IMR-90 (cell line): ENCODE measurements around the gene KYNU. TPM values are rescaled to one million over a fixed set of nuclear protein-coding genes. Genes with fewer than 3 reads are reported as not detected.

Experiments used
- ATAC-seq: fragments of 200-7000 bp; cut with Tn5 transposase; 2 replicates; pipeline ENCODE4 v1.9.1; 2020; ENCODE audit warnings: low read depth, mild to moderate bottlenecking, moderate library complexity
- BruUV-seq: library from RNA; stranded (reverse); fragments of 400-500 nt; replicated peaks from 2 replicates; lab custom pipeline; 2021; lab: Mats Ljungman, UMichigan
- CTCF ChIA-PET: fragments of 300-600 bp; formaldehyde crosslinking; extraction: SDS; loops from one replicate; lab custom pipeline; 2021; ENCODE audit warnings: antibody characterized with exemption; lab: Yijun Ruan, JAX
- POLR2A ChIA-PET: fragments of 300-600 bp; sonication (Branson Sonifier 250); formaldehyde crosslinking; loops from one replicate; lab custom pipeline; 2022; ENCODE audit warnings: antibody characterized with exemption; ENCODE audit not compliant: unreplicated experiment; lab: Charles Lee
- DNase-seq: peaks from one replicate; pipeline ENCODE4 v3.0.0; 2013
- H2AFZ ChIP-seq: replicated peaks from 2 replicates; pipeline ENCODE3; 2013; ENCODE audit warnings: low read length, mild to moderate bottlenecking; ENCODE audit not compliant: poor library complexity
- H2AK5ac ChIP-seq: 2 replicates; pipeline ENCODE4 v1.6.1; 2013; ENCODE audit warnings: low read depth, low read length, inconsistent platforms
- H2AK9ac ChIP-seq: replicated peaks from 2 replicates; pipeline ENCODE3; 2013; ENCODE audit warnings: mild to moderate bottlenecking, low read depth, low read length, moderate library complexity; ENCODE audit not compliant: poor library complexity
- H2BK120ac ChIP-seq: 2 replicates; pipeline ENCODE4 v1.6.1; 2013; ENCODE audit warnings: low read depth, low read length, inconsistent platforms
- H2BK15ac ChIP-seq: 3 replicates; pipeline ENCODE4 v1.6.1; 2013; ENCODE audit warnings: low read depth, low read length, inconsistent platforms
- H2BK20ac ChIP-seq: 2 replicates; pipeline ENCODE4 v1.6.1; 2013; ENCODE audit warnings: low read depth, mild to moderate bottlenecking, inconsistent platforms, low read length, moderate library complexity
- H2BK5ac ChIP-seq: 2 replicates; pipeline ENCODE4 v1.6.1; 2013; ENCODE audit warnings: mild to moderate bottlenecking, low read depth, low read length, inconsistent platforms; ENCODE audit not compliant: poor library complexity, severe bottlenecking
- H3K14ac ChIP-seq: replicated peaks from 2 replicates; pipeline ENCODE4 v1.6.1; 2013; ENCODE audit warnings: low read depth, low read length, inconsistent platforms
- H3K18ac ChIP-seq: 2 replicates; pipeline ENCODE4 v1.6.1; 2013; ENCODE audit warnings: low read depth, low read length, control low read depth
- H3K23ac ChIP-seq: 2 replicates; pipeline ENCODE4 v1.6.1; 2013; ENCODE audit warnings: low read depth, low read length, inconsistent platforms
- H3K27ac ChIP-seq: 2 replicates; pipeline ENCODE4 v1.5.1; 2013; ENCODE audit warnings: mild to moderate bottlenecking, control low read depth, low read length; ENCODE audit not compliant: insufficient read depth
- H3K27me3 ChIP-seq: 2 replicates; pipeline ENCODE4 v1.6.1; 2013; ENCODE audit warnings: low read length; ENCODE audit not compliant: control insufficient read depth, insufficient read depth
- H3K36me3 ChIP-seq: 2 replicates; pipeline ENCODE4 v1.6.1; 2013; ENCODE audit warnings: low read length, mixed read lengths; ENCODE audit not compliant: control insufficient read depth, insufficient read depth
- H3K4ac ChIP-seq: 2 replicates; pipeline ENCODE4 v1.6.1; 2013; ENCODE audit warnings: low read depth, low read length, inconsistent platforms
- H3K4me1 ChIP-seq: 2 replicates; pipeline ENCODE4 v1.6.1; 2013; ENCODE audit warnings: low read length, mixed read lengths; ENCODE audit not compliant: control insufficient read depth, insufficient read depth
- H3K4me2 ChIP-seq: 2 replicates; pipeline ENCODE4 v1.6.1; 2013; ENCODE audit warnings: low read depth, mild to moderate bottlenecking, control low read depth, low read length, moderate library complexity
- H3K4me3 ChIP-seq: 2 replicates; pipeline ENCODE4 v1.5.1; 2013; ENCODE audit warnings: low read depth, mild to moderate bottlenecking, control low read depth, low read length, moderate library complexity; ENCODE audit not compliant: insufficient read depth
- H3K56ac ChIP-seq: 2 replicates; pipeline ENCODE4 v1.6.1; 2013; ENCODE audit warnings: low read length, inconsistent platforms; ENCODE audit not compliant: insufficient read depth; ENCODE audit errors: extremely low read depth
- H3K79me1 ChIP-seq, 2 experiments: 2 replicates each; pipeline ENCODE4 v1.6.1; 2013; ENCODE audit warnings: low read length in 2 of 2, inconsistent platforms in 1 of 2, low read depth in 1 of 2
- H3K9ac ChIP-seq: 2 replicates; pipeline ENCODE4 v1.6.1; 2013; ENCODE audit warnings: low read depth, low read length, control low read depth
- H3K9me1 ChIP-seq: 2 replicates; pipeline ENCODE4 v1.6.1; 2013; ENCODE audit warnings: low read length, inconsistent platforms; ENCODE audit not compliant: insufficient read depth
- H3K9me3 ChIP-seq: 2 replicates; pipeline ENCODE4 v1.6.1; 2013; ENCODE audit warnings: low read length; ENCODE audit not compliant: control insufficient read depth, insufficient read depth
- H4K20me1 ChIP-seq: 2 replicates; pipeline ENCODE4 v1.6.1; 2013; ENCODE audit warnings: low read length, inconsistent platforms; ENCODE audit not compliant: insufficient read depth
- H4K5ac ChIP-seq: 2 replicates; pipeline ENCODE4 v1.6.1; 2013; ENCODE audit warnings: mild to moderate bottlenecking, low read depth, low read length, control low read depth
- H4K8ac ChIP-seq, 2 experiments: 2 replicates each; pipeline ENCODE4 v1.6.1; 2013; ENCODE audit warnings: low read depth in 2 of 2, low read length in 2 of 2, control low read depth in 1 of 2, inconsistent platforms in 1 of 2
- H4K91ac ChIP-seq: 2 replicates; pipeline ENCODE4 v1.6.1; 2013; ENCODE audit warnings: low read depth, low read length, inconsistent platforms; ENCODE audit not compliant: insufficient read depth
- BHLHE40 ChIP-seq: fragments of 150-350 bp; IDR thresholded peaks from 2 replicates; pipeline ENCODE4 v1.6.1; 2016; ENCODE audit warnings: mild to moderate bottlenecking, low read depth, low read length
- CEBPB ChIP-seq: IDR thresholded peaks from 2 replicates; pipeline ENCODE4 v1.6.1; 2012; ENCODE audit warnings: low read depth, low read length, improper control_type of control experiment
- CHD1 ChIP-seq: IDR thresholded peaks from 2 replicates; pipeline ENCODE4 v1.6.1; 2012; ENCODE audit warnings: low read depth, low read length, improper control_type of control experiment
- ELK1 ChIP-seq: fragments of 150-350 bp; IDR thresholded peaks from 2 replicates; pipeline ENCODE4 v1.6.1; 2016; ENCODE audit warnings: low read depth, mild to moderate bottlenecking, low read length, moderate library complexity, borderline replicate concordance
- FOS ChIP-seq: fragments of 150-350 bp; IDR thresholded peaks from 2 replicates; pipeline ENCODE4 v1.6.1; 2016; ENCODE audit warnings: low read depth, low read length
- MAFK ChIP-seq: IDR thresholded peaks from 2 replicates; pipeline ENCODE4 v1.6.1; 2012; ENCODE audit warnings: low read depth, low read length, improper control_type of control experiment
- MAZ ChIP-seq: IDR thresholded peaks from 2 replicates; pipeline ENCODE4 v1.6.1; 2012; ENCODE audit warnings: low read depth, mild to moderate bottlenecking, low read length, improper control_type of control experiment, moderate library complexity, borderline replicate concordance
- MXI1 ChIP-seq: IDR thresholded peaks from 2 replicates; pipeline ENCODE4 v1.6.1; 2012; ENCODE audit warnings: low read depth, mild to moderate bottlenecking, low read length, moderate library complexity, borderline replicate concordance
- NFE2L2 ChIP-seq: fragments of 150-350 bp; IDR thresholded peaks from 2 replicates; pipeline ENCODE4 v1.6.1; 2016; ENCODE audit warnings: low read depth, mild to moderate bottlenecking, low read length
- POLR2A ChIP-seq: IDR thresholded peaks from 2 replicates; pipeline ENCODE4 v1.6.1; 2012; ENCODE audit warnings: mild to moderate bottlenecking, low read depth, low read length
- SMC3 ChIP-seq: fragments of 150-350 bp; IDR thresholded peaks from 2 replicates; pipeline ENCODE4 v1.6.1; 2016; ENCODE audit warnings: low read depth, mild to moderate bottlenecking, antibody characterized with exemption, low read length, moderate library complexity
- WGBS, 2 experiments: methylation state at CpG; one replicate each; pipeline versions ENCODE4 v1.1.5 to v1.1.7; 2013; ENCODE audit warnings: missing lambda C conversion rate in 2 of 2; ENCODE audit not compliant: insufficient read length in 1 of 2; ENCODE audit errors: extremely low coverage in 2 of 2; 5-methylcytosine and 5-hydroxymethylcytosine counted together
- dilution Hi-C: fragments of 300-500 bp; cut with HindIII; formaldehyde crosslinking; loops from one replicate; pipeline ENCODE4 v1.14.3; 2018; ENCODE audit warnings: low sequenced_read_pairs; ENCODE audit not compliant: unreplicated experiment
- in situ Hi-C: fragments of 300-500 bp; cut with MboI; formaldehyde crosslinking; loops from 3 replicates; pipeline ENCODE4 v1.14.3; 2019; ENCODE audit warnings: low sequenced_read_pairs, inconsistent platforms, mixed read lengths
- intact Hi-C: fragments of 100-400 bp; cut with micrococcal nuclease; formaldehyde crosslinking; loops from 2 replicates; pipeline ENCODE4 v1.10.0; 2022
- polyA plus RNA-seq, 3 experiments: library from polyadenylated mRNA; depleted of rRNA; stranded (reverse); fragments of >200 nt; gene quantifications; 2 replicates each; pipeline ENCODE4 v1.2.3, GENCODE V29; 2012; ENCODE audit warnings: low replicate concordance in 1 of 3
- total RNA-seq: library from RNA; depleted of rRNA; stranded (reverse); fragments of >200 nt; gene quantifications from 2 replicates; pipeline ENCODE4 v1.2.3, GENCODE V29; 2012
- TF ChIP-seq, protein P1 (sequence below): fragments of 150-350 bp; IDR thresholded peaks from 2 replicates; pipeline ENCODE4 v1.6.1; 2017; ENCODE audit warnings: mild to moderate bottlenecking, antibody characterized with exemption, low read length, low read depth

The KYNU gene
- total and polyA plus RNA-seq, 2 of the 4 experiments (the other 2 are of a cell fraction) = 0.75 to 2.9 TPM

GRCh38 chr2:143000599-143000998 is 123.1 kb downstream of the KYNU start:
- no peak overlapping the region for H3K18ac ChIP-seq
- no peaks in the 10 kb centered on the region for H4K20me1 ChIP-seq
- H3K4ac ChIP-seq = no peak overlapping the region
- no peaks in the 10 kb centered on the region for H3K9me3 ChIP-seq
- in situ Hi-C loops = no loop called here
- H2BK5ac ChIP-seq = no peak overlapping the region
- H3K9ac ChIP-seq = no peak overlapping the region
- intact Hi-C loops = no loop called here
- no peak overlapping the region for H3K4me3 ChIP-seq
- TF ChIP-seq NFE2L2 (no peak), BHLHE40 (no peak), ELK1 (no peak), CHD1 (no peak), FOS (no peak), SMC3 (no peak), MXI1 (no peak), MAZ (no peak), MAFK (no peak), CEBPB (no peak), POLR2A (no peak)
- TF ChIP-seq, protein P1, sequence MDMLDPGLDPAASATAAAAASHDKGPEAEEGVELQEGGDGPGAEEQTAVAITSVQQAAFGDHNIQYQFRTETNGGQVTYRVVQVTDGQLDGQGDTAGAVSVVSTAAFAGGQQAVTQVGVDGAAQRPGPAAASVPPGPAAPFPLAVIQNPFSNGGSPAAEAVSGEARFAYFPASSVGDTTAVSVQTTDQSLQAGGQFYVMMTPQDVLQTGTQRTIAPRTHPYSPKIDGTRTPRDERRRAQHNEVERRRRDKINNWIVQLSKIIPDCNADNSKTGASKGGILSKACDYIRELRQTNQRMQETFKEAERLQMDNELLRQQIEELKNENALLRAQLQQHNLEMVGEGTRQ = no peak
- ATAC-seq (no peak), DNase-seq (no peak)
- no peak overlapping the region for H3K56ac ChIP-seq
- no peak overlapping the region for H2AK9ac ChIP-seq
- no peaks in the 10 kb centered on the region for H3K36me3 ChIP-seq
- H3K9me1 ChIP-seq = no peaks in the 10 kb centered on the region
- no peak overlapping the region for H2BK15ac ChIP-seq
- peaks cover 2% of the 10 kb centered on the region; the same call in 1 of the 2 replicates for H3K27me3 ChIP-seq
- H3K79me1 ChIP-seq = no peaks in the 10 kb centered on the region
- no peak overlapping the region for H3K14ac ChIP-seq
- dilution Hi-C loops = no loop called here
- H4K5ac ChIP-seq = no peak overlapping the region
- no peak overlapping the region for H2AFZ ChIP-seq
- no peaks in the 10 kb centered on the region for H3K4me1 ChIP-seq
- H4K91ac ChIP-seq = no peak overlapping the region
- H2BK20ac ChIP-seq = no peak overlapping the region
- no peak overlapping the region for H2AK5ac ChIP-seq
- H3K27ac ChIP-seq = no peak overlapping the region
- no peak overlapping the region for H3K4me2 ChIP-seq
- H2BK120ac ChIP-seq = no peak overlapping the region
- WGBS, 2 experiments = no CpG with 5 or more reads among the region's 2 CpGs
- no peak overlapping the region for H4K8ac ChIP-seq
- no peak overlapping the region for H3K23ac ChIP-seq
- ChIA-PET CTCF (no interaction called here), POLR2A (no interaction called here)
- no TSS peak for BruUV-seq
